ENCODE data around the gene CYTL1.

Gene CYTL1

GRCh38 chr4:4995103-4995907 is 24.0 kb downstream of the CYTL1 start:
- DNase-seq = no peak

DNA sequence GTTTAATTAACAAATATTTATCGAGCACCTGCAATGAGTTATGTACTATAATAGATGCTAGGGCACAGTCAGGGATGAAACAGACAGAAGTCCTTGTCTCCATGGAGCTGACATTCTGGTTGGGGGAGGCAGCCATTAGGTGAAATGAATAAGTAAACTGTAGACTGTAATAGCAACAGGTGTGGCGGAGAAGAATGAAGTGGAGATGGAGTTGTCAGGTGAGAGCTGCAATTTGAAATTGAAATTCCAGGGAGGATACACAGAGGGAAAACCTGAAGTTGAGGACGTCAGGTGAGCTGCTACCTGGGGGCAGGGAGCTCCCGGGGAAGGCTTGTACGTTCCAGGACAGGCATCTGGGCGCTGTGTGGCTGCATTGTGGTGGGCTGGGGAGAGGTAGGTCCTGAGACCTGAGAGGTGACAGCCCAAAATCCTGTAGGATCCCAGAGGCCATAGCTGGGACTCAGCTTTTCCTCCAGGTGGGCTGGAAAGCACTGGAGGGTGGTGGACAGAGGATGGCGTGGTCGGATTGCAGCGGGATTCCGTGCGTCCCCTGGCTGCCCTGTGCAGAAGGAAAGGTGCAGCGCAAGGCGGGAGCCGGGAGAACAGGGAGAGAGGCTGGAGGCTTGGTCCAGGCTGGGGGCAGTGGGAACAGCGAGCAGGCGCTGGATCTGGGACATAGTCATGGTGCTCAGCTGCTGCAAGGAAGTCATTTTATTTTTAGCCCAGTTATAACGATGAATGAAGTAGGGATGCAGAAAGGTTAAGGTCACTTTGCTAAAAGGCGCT is 24.8 kb downstream of the CYTL1 start:
- DNase-seq = no peak

DNA sequence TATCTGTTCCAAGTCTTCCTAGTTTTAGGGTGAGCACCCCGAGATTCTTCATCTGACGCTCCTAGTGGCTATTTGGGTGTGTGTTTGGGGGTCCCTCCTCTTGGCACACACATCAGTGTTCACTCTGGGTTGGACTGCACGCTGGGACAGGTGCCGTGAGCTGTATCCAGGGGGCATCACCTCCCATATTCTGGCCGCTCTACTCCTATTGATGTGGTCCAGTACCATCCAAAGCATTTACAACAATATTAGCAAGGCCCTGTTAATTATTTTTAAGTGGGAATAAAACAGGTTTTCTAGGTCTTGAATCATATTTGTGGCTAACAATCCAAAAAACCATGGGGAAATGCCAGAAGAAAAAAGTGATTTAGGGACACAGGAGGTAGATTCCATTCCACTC is 26.4 kb downstream of the CYTL1 start:
- no peak for DNase-seq

GRCh38 chr4:4991541-4992099 is 27.6 kb downstream of the CYTL1 start:
- DNase-seq = no peak

GRCh38 chr4:4990857-4991540 is 28.3 kb downstream of the CYTL1 start:
- DNase-seq = no peak

DNA sequence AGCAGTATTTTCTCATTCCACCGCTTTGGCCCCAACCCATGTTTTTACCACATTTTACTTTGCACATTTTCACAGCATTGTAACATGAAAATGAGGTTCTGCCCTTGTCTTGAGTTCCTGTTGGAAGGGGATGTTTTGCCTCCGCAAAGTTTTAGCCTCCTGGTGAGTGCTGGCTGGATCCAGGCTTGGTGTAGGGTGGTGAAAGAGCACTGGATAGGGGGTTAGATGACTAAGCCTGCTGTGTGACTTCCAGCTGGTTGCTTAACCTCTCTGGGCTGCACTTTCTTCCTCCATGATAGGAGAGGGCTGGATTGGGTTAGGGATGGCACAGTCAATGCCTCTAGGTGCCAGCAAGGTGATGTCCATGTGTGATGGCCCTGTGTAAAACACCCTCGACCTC is 28.9 kb downstream of the CYTL1 start:
- DNase-seq = no peak

DNA sequence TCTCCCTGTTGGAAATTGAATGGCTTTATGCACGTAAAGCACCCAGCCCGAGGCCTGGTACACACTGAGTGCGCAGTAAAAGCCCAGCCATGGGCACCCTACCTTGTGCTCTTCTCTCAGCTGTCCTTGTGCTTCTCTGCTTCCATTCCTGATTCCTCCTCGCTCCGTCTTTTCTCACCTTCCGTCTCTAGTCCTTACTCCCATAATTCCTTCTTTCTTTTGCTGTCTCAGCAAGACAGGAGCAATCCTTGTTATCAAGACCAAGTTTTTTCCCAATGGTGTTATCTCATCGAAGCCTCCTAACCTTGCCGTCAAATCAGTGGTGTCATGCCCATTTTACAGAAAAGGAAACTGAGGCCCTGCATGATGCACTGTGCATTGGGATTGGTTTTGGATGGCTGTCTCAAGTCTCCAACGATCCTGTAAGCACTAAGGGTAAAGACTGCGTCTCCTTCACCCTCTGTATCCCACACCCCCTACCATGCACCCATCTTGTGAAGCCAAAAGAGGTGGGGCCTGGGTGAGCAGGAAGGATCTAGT is 30.1 kb downstream of the CYTL1 start:
- no peak for DNase-seq

GRCh38 chr4:4987656-4988055 is 31.6 kb downstream of the CYTL1 start:
- DNase-seq = no peak

GRCh38 chr4:4986841-4987240 is 32.4 kb downstream of the CYTL1 start:
- DNase-seq = no peak

GRCh38 chr4:4985844-4986243 is 33.4 kb downstream of the CYTL1 start:
- no peak for DNase-seq

DNA sequence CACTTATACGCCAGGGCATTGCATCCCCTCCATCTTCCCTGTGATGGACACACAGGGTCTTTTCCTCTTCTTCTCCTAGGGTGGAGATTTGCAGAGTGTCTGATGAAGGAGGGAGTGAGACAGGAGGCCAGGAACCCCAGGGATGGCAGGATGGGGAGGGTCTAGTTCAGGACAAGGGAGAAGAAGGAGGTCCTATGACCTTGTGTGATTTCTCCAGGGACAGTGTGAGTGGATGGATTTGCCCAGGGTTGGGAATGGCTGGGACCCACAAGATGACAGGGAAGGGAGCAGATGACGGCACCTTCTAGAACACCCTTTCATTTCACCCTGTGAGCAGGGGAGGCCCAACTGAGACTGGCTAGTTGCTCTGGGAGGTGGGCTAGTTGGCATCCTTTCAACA is 34.2 kb downstream of the CYTL1 start:
- DNase-seq = no peak

DNA sequence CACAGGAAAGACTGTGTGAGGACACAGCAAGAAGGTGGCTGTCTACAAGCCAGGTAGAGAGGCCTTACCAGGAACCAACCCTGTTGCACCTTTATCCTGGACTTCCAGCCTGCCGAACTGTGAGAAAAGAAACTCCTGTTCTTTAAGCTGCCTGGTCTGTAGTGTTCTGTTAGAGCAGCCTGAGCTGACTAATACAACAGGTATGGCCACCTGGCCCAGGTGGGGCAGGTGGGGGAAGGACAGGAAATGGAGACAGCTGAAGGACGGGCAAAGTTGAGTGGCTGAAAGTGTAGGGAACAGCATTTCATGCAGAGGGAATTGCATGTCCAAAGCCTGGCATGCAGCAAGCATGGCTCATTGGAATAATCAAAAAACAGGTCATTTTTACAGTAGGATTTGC is 35.1 kb downstream of the CYTL1 start:
- no peak for DNase-seq

DNA sequence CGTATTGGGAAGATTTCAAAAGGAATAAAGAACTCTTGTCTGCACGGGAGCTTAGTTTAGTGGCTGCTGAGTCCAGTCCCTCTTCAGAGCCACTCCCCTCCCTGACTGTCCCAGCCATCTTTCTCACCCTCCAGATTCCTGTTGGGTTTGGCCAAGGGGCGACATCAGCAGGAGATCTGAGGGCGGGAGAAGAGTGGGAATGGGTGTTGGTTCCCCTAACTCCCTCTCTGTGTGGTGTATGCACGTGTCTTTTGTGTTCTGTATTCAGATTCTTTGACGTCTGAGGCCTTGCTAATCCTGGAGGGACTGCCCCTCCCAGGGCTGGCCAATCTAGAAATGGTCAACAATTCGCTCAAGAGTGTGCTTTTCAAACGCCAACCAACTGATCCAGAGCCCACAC is 37.4 kb downstream of the CYTL1 start:
- no peak for DNase-seq

- no peak for DNase-seq
Observed at GRCh38 chr4:4981427-4981826, 37.8 kb downstream of the CYTL1 start.

DNA sequence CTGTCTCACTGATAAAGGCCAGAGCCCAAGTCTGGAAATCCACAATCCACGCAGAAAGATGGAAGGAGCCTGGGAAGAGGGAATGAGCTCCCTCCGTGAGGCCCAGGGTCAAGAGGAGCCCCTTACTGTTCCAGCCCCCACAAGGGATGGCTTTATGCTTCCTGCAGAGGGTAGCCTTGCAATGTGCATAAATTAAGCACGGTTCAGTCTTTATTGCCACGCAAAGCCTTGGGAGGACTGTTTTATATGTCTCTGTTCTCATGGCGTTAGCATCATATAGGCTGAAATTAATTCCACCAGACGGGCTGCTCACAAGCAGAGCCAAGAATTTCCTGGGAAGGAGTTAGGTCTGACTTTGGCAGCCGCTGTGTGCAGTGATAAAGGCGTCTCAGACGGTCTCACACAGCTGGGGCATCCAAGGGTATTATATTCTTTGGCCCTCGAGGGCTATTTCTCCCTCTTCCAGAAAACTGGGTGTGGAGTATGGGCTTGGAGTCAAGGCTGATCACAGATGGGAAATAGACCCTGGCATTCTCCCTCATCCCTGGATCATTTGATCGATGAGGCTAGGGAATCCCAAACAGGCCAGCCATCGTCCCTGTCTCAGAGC is 38.5 kb downstream of the CYTL1 start:
- DNase-seq = no peak

GRCh38 chr4:4979971-4980370 is 39.3 kb downstream of the CYTL1 start:
- DNase-seq = no peak

DNA sequence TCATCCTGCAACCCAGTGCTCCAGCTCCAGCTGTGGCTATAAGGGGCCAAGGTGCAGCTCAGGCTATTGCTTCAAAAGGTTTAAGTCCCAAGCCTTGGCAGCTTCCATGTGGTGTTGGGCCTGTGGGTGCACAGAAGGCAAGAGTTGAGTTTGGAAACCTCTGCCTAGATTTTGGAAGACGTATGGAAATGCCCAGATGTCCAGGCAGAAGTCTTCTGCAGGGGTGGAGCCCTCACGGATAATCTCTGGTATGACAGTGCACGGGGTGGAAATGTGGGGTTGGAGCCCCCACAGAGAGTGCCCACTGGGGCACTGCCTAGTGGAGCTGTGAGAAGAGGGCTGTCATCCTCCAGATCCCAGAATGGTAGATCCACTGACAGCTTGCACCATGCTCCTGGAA is 44.5 kb downstream of the CYTL1 start:
- DNase-seq = no peak

GRCh38 chr4:4971796-4972195 is 47.5 kb downstream of the CYTL1 start:
- DNase-seq = no peak

DNA sequence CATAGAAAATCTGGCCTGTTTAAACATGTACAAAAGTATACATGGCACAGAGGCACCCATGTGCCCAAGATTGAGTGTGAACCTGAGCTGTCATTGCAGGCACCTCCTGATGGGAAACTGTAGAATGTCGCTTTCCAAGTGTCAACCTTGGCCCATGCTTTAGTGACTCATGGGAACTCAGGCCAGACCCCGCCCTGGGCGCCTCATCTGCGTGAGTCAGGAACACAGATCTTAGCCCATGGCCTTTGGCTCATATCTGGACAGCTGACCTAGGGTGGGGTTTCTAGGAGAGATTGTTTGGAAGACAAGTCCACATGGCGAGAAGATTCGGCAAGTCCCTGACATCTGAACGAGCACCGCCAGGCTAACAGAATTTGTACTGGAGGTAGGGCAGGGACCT is 50.0 kb downstream of the CYTL1 start:
- no peak for DNase-seq

- DNase-seq = no peak
Observed at GRCh38 chr4:4968161-4968725, 51.0 kb downstream of the CYTL1 start.
